Thyroid gland (tissue), 4 donors: ENCODE data around the gene HPN. TPM values are rescaled to one million over a fixed set of nuclear protein-coding genes. Genes with fewer than 3 reads are reported as not detected.
"Not testable (repeated sequence)": the region's sequence is repeated elsewhere in the genome, so short reads cannot be mapped to it uniquely, and the experiment has no call there.

Source experiments
- DNase-seq, 2 donors: peaks; one replicate each; pipeline ENCODE4 v3.0.0-alpha.2; 2019
- H3K27ac ChIP-seq, 3 donors: fragments of 200-600 bp; sonication (generic); 1 replicate in 2 of 3; 2 replicates in 1 of 3; pipeline ENCODE4 v1.5.1; 2016 to 2019; ENCODE audit warnings: mild to moderate bottlenecking in 1 of 3, moderate library complexity in 1 of 3
- H3K27me3 ChIP-seq: fragments of 200-600 bp; sonication (generic); one replicate; pipeline ENCODE4 v1.5.1; 2019
- H3K36me3 ChIP-seq, 2 donors: fragments of 200-600 bp; sonication (generic); one replicate each; pipeline ENCODE4 v1.5.1; 2016 to 2019
- H3K4me1 ChIP-seq, 2 donors: fragments of 200-600 bp; sonication (generic); one replicate each; pipeline ENCODE4 v1.5.1; 2017 to 2019
- H3K4me3 ChIP-seq, 3 donors: fragments of 200-600 bp; sonication (generic); replicated peaks in 1 of 3; 1 replicate in 2 of 3; 2 replicates in 1 of 3; pipeline ENCODE4 v1.5.1; 2016; ENCODE audit warnings: mild to moderate bottlenecking in 1 of 3
- H3K9me3 ChIP-seq: fragments of 200-600 bp; sonication (generic); one replicate; pipeline ENCODE4 v1.5.1; 2017
- POLR2A ChIP-seq, 2 donors: fragments of 450-650 bp; IDR thresholded peaks; one replicate each; pipeline ENCODE4 v1.6.1; 2017; ENCODE audit warnings: antibody characterized with exemption in 2 of 2, mild to moderate bottlenecking in 2 of 2, moderate library complexity in 1 of 2
- WGBS, 2 donors: methylation state at CpG; one replicate each; pipeline ENCODE4 v1.1.5; 2017; 5-methylcytosine and 5-hydroxymethylcytosine counted together
- intact Hi-C: fragments of 100-400 bp; cut with DNase I; formaldehyde crosslinking; loops from one replicate; pipeline ENCODE4 v1.15.1; 2023
- total RNA-seq, 4 donors: library from RNA; depleted of rRNA; stranded (reverse); fragments of >200 nt; gene quantifications; one replicate each; pipeline ENCODE4 v1.2.3, GENCODE V29; 2016
- TF ChIP-seq, protein P1 (sequence below), 6 experiments: fragments of 200-600 bp in 3 of 6; fragments of 450-650 bp in 3 of 6; sonication (generic) in 3 of 6; IDR thresholded peaks; one replicate each; pipeline ENCODE4 v1.5.1; 2016 to 2019; ENCODE audit warnings: antibody characterized with exemption in 6 of 6, mild to moderate bottlenecking in 2 of 6, inconsistent platforms in 1 of 6, moderate library complexity in 1 of 6

HPN gene
- 10 to 100 TPM; 16.3 to 19.3 (median 17.9) TPM for total RNA-seq

DNA sequence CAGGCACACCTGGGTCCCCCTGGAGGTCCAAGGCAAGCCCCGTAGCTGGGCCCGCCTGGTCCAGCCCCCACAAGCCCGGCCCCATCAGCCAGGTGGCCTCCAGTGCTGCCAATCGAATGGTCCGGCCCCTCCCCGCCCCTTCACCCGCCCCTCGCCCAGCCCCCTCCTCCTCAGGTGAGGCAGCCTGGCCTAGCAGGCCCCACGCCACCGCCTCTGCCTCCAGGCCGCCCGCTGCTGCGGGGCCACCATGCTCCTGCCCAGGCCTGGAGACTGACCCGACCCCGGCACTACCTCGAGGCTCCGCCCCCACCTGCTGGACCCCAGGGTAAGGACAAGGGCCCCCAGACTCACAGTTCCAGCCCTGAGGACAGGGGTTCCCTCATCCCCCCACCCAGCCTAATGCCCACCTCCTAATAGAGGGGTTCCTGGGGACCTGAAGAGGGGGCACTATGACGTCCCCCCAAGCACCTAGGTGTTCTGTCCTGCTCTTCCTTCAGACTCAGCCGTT lies at the start of gene HPN:
Gene HPN (plus strand): TSS at position 174 of the 508 bp plus-strand sequence. CDS start 786 bp downstream, outside the sequence.
- peak within 1 kb of the TSS in 1 of 3 donors; percentile 25 for H3K4me3 ChIP-seq
- TF ChIP-seq POLR2A (IDR thresholded peaks at IDR 0.05) = no peak
- TF ChIP-seq, protein P1, sequence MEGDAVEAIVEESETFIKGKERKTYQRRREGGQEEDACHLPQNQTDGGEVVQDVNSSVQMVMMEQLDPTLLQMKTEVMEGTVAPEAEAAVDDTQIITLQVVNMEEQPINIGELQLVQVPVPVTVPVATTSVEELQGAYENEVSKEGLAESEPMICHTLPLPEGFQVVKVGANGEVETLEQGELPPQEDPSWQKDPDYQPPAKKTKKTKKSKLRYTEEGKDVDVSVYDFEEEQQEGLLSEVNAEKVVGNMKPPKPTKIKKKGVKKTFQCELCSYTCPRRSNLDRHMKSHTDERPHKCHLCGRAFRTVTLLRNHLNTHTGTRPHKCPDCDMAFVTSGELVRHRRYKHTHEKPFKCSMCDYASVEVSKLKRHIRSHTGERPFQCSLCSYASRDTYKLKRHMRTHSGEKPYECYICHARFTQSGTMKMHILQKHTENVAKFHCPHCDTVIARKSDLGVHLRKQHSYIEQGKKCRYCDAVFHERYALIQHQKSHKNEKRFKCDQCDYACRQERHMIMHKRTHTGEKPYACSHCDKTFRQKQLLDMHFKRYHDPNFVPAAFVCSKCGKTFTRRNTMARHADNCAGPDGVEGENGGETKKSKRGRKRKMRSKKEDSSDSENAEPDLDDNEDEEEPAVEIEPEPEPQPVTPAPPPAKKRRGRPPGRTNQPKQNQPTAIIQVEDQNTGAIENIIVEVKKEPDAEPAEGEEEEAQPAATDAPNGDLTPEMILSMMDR (IDR thresholded peaks at IDR 0.05) = no peak
- DNase-seq = peak; percentile 71 to 79
- WGBS, 2 donors = 35 to 36% methylated on average over 5 of the region's 19 CpGs
- H3K27ac ChIP-seq = peak within 1 kb of the TSS; percentile 61 to 78 (median 75)
- no peaks in the 10 kb centered on the region for H3K36me3 ChIP-seq
- no peaks in the 10 kb centered on the region for H3K27me3 ChIP-seq
- no peaks in the 10 kb centered on the region for H3K9me3 ChIP-seq
- peaks cover 23 to 49% of the 10 kb centered on the region in 2 donors for H3K4me1 ChIP-seq
- intact Hi-C loops = no loop called here

DNA sequence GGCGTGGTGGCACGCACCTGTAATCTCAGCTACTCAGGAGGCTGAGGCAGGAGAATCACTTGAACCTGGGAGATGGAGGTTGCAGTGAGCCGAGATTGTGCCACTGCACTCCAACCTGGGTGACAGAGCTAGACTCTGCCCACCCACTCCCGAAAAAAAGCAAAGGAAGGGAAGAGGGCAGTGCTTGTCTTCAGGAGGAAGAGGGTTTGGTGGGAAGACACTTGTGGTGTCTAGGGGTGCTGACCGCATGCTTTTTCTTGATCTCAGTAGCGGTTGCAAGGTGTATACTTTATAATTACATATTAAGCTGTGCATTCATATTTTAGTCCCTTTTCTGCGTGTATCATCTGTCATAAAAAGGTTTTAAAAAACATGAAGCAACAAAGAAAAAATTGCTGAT lies 48.9 kb upstream of the HPN start:
- H3K36me3 ChIP-seq, DNase-seq, H3K9me3 ChIP-seq, H3K27me3 ChIP-seq, H3K27ac ChIP-seq, H3K4me3 ChIP-seq, intact Hi-C loops: not testable (repeated sequence)
- H3K4me1 ChIP-seq = peaks cover 0 to 11% of the 10 kb centered on the region in 2 donors
- whole genome bisulfite sequencing, 2 donors = 82 to 92% methylated on average over 7 of the region's 7 CpGs

DNA sequence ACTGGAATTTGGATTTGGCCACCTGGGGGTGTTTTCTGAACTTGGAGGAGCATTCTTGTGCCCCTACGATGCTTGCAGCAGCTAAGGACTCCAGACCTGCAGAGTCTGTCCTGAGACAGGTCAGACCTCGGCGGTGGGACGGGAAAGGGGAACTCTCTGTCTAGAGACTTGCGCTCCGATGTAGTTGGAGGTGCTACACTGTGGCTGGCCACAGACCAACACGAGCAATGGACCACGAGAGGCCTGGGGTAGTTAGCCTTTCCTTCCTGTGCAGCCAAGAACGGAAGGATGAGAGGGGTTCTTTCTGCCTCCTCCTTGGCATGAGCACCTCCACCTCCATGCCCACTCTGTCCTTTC lies 47.3 kb upstream of the HPN start:
- DNase-seq = no peak
- H3K36me3 ChIP-seq = no peaks in the 10 kb centered on the region
- no peaks in the 10 kb centered on the region for H3K27me3 ChIP-seq
- no peak for TF ChIP-seq POLR2A (IDR thresholded peaks at IDR 0.05)
- TF ChIP-seq, protein P1 (IDR thresholded peaks at IDR 0.05) = no peak
- H3K4me1 ChIP-seq = peaks cover 8 to 25% of the 10 kb centered on the region in 2 donors
- intact Hi-C loops = no loop called here
- H3K9me3 ChIP-seq = no peaks in the 10 kb centered on the region
- 86 to 91% methylated on average over 9 of the region's 9 CpGs for WGBS, 2 donors
- H3K27ac ChIP-seq = peak overlapping the region in 2 of 3 donors; percentile 51 to 53
- H3K4me3 ChIP-seq = no peak overlapping the region

DNA sequence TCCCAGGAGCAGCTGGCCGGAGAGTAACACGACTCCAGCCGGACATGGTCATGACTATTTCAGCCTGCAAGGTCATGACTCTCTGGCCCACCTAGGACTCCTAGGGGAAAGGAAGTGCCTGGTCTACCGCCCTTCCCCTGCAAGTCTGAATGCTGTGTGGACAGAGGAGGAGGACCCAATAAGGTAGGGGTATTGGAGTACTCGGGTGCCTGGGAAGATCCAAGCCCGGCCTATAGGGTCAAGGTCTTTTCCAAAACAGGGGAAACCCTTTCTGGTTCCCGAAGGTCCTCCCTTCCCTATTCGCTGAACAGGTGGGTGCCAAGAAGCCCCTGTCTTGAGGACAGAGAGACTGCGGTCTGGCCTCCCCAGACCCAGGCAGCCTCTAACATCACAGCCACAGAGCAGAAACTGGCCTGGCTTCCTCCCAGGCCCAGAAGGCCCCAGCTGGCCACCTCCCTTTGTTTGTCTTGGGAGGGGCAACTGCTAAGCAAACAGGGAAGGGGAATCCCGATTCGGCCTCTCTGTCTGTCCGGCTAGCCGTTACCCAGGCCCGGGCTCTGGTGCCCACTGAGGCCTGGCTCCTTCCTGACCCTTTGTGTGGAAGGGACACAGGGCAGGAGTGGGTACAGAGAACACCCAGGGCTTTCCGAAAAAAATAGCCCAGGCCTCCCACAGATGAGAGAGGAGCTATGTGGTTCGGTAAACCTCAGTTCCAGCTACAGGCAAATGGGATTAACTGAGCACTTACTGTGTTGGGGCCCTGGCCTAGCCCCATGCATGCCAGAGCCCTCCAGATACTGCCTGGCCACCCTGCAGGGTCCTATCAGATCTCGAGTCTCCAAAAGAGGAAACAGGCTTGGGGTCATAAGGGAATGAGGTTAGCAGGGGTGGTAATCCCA lies 46.6 kb upstream of the HPN start:
- Histone ChIP-seq H3K27ac (peak overlapping the region; percentile 3 to 53 (median 51)), H3K27me3 (no peaks in the 10 kb centered on the region), H3K4me3 (no peak overlapping the region), H3K36me3 (no peaks in the 10 kb centered on the region), H3K9me3 (no peaks in the 10 kb centered on the region), H3K4me1 (peaks cover 14 to 29% of the 10 kb centered on the region in 2 donors)
- 67 to 90% methylated on average over 15 of the region's 17 CpGs for WGBS, 2 donors
- no peak for TF ChIP-seq POLR2A (IDR thresholded peaks at IDR 0.05)
- TF ChIP-seq, protein P1 (IDR thresholded peaks at IDR 0.05) = no peak
- intact Hi-C loops = no loop called here
- no peak for DNase-seq

DNA sequence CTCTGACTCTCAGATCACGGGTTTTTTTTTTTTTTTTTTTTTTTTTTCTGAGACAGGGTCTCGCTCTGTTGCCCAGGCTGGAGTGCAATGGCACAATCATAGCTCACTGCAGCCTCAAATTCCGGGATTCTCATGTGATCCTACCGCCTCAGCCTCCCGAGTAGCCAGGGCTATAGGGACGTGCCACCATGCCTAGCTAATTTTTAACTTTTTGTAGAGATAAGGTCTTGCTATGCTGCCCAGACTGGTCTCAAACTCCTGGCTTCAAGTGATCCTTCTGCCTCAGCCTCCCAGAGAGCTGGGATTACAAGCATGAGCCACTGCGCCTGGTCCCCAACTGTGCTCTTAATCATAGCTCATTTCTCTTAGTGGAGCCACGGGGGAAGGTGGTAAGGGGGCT lies 46.0 kb upstream of the HPN start:
- TF ChIP-seq, protein P1 (IDR thresholded peaks at IDR 0.05) = no peak
- TF ChIP-seq POLR2A (IDR thresholded peaks at IDR 0.05) = no peak
- Histone ChIP-seq H3K4me1 (peaks cover 15 to 29% of the 10 kb centered on the region in 2 donors), H3K27ac (peak overlapping the region in 2 of 3 donors; percentile 51 to 53), H3K27me3 (no peaks in the 10 kb centered on the region), H3K4me3 (no peak overlapping the region), H3K36me3 (no peaks in the 10 kb centered on the region), H3K9me3 (no peaks in the 10 kb centered on the region)
- DNase-seq = no peak
- intact Hi-C loops = no loop called here
- WGBS, 2 donors = 93 to 95% methylated on average over 8 of the region's 8 CpGs
